ENCODE measurements around the gene SLC44A1. TPM values are rescaled to one million over a fixed set of nuclear protein-coding genes. Genes with fewer than 3 reads are reported as not detected.

Gene SLC44A1
- total RNA-seq, 1 donor from 2014 or later = 16.5 TPM

DNA sequence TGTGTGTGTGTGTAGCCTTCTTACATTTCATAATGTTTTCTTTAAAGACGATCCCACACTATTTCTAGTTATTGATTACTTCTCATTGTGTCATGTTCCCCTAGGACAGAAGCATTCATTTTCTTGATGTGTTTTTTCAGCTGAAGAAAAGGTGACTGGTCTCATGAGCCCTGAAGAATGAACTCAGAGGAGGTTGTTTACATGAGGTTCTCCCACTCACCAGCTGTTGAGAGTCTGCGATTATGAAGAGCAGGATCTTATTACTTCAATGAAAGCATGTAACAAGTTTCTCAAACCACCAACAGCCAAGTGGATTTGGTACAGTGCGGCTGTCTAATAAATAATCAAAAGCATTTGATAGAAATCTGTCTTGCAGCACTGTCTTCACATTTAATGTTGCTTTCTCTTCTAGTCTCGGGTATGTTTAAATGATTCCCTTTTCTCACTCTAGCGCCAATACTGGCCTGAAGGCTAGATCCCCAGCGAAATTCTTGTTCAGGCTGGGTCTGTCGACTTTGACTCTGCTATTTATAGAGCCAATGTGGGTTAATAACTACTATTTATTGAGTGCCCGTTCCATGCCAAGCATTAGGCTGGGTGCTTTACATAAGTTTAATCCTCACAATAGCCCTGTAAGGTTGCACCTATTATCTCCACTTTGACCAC is 193.8 kb downstream of the SLC44A1 start:
- H3K4me3 ChIP-seq (ENCODE audit: low read depth, low read length) = no peak overlapping the region
- DNase-seq (ENCODE audit: low read depth) = peak; percentile 67
- no peaks in the 10 kb centered on the region for H3K27me3 ChIP-seq (ENCODE audit: control insufficient read depth, insufficient read depth, low read length)
- TF ChIP-seq, protein P1, sequence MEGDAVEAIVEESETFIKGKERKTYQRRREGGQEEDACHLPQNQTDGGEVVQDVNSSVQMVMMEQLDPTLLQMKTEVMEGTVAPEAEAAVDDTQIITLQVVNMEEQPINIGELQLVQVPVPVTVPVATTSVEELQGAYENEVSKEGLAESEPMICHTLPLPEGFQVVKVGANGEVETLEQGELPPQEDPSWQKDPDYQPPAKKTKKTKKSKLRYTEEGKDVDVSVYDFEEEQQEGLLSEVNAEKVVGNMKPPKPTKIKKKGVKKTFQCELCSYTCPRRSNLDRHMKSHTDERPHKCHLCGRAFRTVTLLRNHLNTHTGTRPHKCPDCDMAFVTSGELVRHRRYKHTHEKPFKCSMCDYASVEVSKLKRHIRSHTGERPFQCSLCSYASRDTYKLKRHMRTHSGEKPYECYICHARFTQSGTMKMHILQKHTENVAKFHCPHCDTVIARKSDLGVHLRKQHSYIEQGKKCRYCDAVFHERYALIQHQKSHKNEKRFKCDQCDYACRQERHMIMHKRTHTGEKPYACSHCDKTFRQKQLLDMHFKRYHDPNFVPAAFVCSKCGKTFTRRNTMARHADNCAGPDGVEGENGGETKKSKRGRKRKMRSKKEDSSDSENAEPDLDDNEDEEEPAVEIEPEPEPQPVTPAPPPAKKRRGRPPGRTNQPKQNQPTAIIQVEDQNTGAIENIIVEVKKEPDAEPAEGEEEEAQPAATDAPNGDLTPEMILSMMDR (IDR thresholded peaks at IDR 0.05; ENCODE audit: insufficient read depth, low read length, poor library complexity, severe bottlenecking) = no peak
- H3K36me3 ChIP-seq (ENCODE audit: control insufficient read depth, insufficient read depth, low read length) = no peaks in the 10 kb centered on the region

DNA sequence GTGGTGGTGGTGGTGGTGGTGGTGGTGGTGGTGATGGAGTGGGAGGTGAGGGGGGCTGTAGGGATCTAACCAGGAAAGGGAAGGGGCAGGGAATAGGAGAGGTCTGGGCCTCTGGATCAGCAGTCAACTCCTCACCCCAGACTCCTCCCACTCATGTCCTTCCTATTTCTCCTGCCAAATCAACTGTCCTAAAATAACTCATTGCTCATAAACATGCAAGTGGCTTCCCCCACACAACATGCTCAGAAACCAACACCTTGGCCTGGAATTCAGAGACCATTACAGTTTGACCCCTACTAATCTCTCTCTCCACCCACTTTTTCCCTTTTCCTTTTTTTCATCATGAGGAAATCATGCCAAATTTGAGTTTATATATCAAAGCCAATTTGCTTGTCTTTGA is 195.0 kb downstream of the SLC44A1 start:
- Histone ChIP-seq H3K4me3 (ENCODE audit: low read depth, low read length) (no peak overlapping the region), H3K36me3 (ENCODE audit: control insufficient read depth, insufficient read depth, low read length) (no peaks in the 10 kb centered on the region), H3K27me3 (ENCODE audit: control insufficient read depth, insufficient read depth, low read length) (no peaks in the 10 kb centered on the region)
- TF ChIP-seq, protein P1 (IDR thresholded peaks at IDR 0.05; ENCODE audit: insufficient read depth, low read length, poor library complexity, severe bottlenecking) = no peak
- no peak for DNase-seq (ENCODE audit: low read depth)

DNA sequence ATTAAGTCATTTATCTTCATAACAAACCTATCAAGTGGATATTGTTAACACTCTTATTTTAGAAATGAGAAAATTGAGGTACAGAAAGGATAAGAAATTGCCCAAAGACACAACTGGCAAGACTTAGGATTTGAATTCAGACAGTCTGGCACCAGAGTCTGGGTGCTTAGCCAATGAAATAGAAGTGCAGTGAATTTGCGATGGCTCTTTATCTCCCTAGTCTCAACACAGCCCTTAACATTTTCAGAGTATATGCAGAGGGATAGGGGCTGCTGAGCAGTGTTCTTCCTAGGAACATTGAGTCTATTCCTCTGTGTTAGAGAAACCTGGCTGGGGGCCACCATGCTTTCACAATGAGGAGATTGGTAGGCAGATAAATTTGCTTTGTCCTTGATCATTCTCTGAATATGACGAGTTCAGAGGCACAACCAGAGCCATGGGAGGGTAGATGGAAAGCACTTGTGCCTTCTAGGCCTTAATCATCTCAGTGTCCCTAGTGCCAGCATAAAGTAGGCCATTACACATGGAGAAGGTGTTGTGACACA is 197.2 kb downstream of the SLC44A1 start:
- Histone ChIP-seq H3K36me3 (ENCODE audit: control insufficient read depth, insufficient read depth, low read length) (no peaks in the 10 kb centered on the region), H3K27me3 (ENCODE audit: control insufficient read depth, insufficient read depth, low read length) (no peaks in the 10 kb centered on the region), H3K4me3 (ENCODE audit: low read depth, low read length) (no peak overlapping the region)
- no peak for DNase-seq (ENCODE audit: low read depth)
- TF ChIP-seq, protein P1 (IDR thresholded peaks at IDR 0.05; ENCODE audit: insufficient read depth, low read length, poor library complexity, severe bottlenecking) = no peak

DNA sequence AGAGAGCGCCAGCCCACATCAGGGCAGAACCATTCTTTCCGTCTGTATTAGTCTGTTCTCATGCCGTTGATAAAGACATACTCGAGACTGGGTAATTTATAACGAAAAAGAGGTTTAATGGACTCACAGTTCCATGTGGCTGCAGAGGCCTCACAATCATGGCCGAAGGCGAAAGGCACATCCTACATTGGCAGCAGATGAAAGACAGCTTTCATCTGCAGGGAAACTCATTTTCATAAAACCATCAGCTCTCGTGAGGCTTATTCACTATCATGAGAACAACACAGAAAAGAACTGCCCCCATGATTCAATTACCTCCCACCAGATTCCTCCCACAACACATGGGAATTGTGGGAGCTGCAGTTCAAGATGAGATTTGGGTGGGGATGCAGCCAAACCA is 198.7 kb downstream of the SLC44A1 start:
- TF ChIP-seq, protein P1 (IDR thresholded peaks at IDR 0.05; ENCODE audit: insufficient read depth, low read length, poor library complexity, severe bottlenecking) = no peak
- no peak overlapping the region for H3K4me3 ChIP-seq (ENCODE audit: low read depth, low read length)
- H3K27me3 ChIP-seq (ENCODE audit: control insufficient read depth, insufficient read depth, low read length) = no peaks in the 10 kb centered on the region
- no peak for DNase-seq (ENCODE audit: low read depth)
- H3K36me3 ChIP-seq (ENCODE audit: control insufficient read depth, insufficient read depth, low read length) = no peaks in the 10 kb centered on the region

DNA sequence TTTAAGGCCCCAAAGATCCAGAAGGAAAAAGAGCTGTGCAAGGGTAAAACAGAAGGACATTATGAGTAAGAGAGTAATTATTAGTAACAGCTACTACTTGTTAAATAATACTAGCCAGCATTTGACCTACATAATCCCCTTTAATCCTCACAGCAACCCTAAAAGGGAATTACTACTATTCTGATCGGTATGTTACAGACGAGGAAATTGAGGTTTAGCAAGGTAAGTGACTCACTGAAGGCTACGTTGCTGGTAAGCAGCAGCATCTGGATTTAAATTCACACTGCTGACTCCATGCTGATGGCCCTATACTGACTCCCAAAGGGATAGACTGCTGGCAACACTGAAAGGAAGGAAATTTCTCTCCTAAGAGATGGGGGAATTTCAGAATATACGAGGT is 199.7 kb downstream of the SLC44A1 start:
- Histone ChIP-seq H3K36me3 (ENCODE audit: control insufficient read depth, insufficient read depth, low read length) (no peaks in the 10 kb centered on the region), H3K4me3 (ENCODE audit: low read depth, low read length) (no peak overlapping the region), H3K27me3 (ENCODE audit: control insufficient read depth, insufficient read depth, low read length) (no peaks in the 10 kb centered on the region)
- TF ChIP-seq, protein P1 (IDR thresholded peaks at IDR 0.05; ENCODE audit: insufficient read depth, low read length, poor library complexity, severe bottlenecking) = no peak
- DNase-seq (ENCODE audit: low read depth) = no peak
